Calu3 (cell line): Measurements from ENCODE around the gene ZDHHC21. TPM values are rescaled to one million over a fixed set of nuclear protein-coding genes. Genes with fewer than 3 reads are reported as not detected.

Experiments
- BruUV-seq: library from RNA; stranded (reverse); fragments of 400-500 nt; replicated peaks from 2 replicates; lab custom pipeline; 2021; lab: Mats Ljungman, UMichigan
- CTCF ChIA-PET: fragments of 300-600 bp; sonication (Branson Sonifier 250); formaldehyde crosslinking; loops from one replicate; lab custom pipeline; 2022; ENCODE audit warnings: antibody characterized with exemption; lab: Charles Lee
- DNase-seq: peaks from one replicate; pipeline ENCODE4 v3.0.0; 2022
- H3K27ac Mint-ChIP-seq: one replicate; pipeline ENCODE4 v1.8.0; 2022; ENCODE audit warnings: mixed read lengths; ENCODE audit not compliant: unreplicated experiment
- H3K27me3 Mint-ChIP-seq: one replicate; pipeline ENCODE4 v1.8.0; 2022; ENCODE audit warnings: mixed read lengths; ENCODE audit not compliant: unreplicated experiment
- H3K36me3 Mint-ChIP-seq: one replicate; pipeline ENCODE4 v1.8.0; 2022; ENCODE audit warnings: mild to moderate bottlenecking, moderate library complexity, mixed read lengths; ENCODE audit not compliant: insufficient read depth, unreplicated experiment
- H3K4me1 Mint-ChIP-seq: one replicate; pipeline ENCODE4 v1.8.0; 2022; ENCODE audit warnings: mild to moderate bottlenecking, low read depth, mixed read lengths; ENCODE audit not compliant: unreplicated experiment
- H3K4me3 Mint-ChIP-seq: one replicate; pipeline ENCODE4 v1.8.0; 2022; ENCODE audit warnings: mild to moderate bottlenecking, low read depth, moderate library complexity, mixed read lengths; ENCODE audit not compliant: unreplicated experiment
- H3K9me3 Mint-ChIP-seq: one replicate; pipeline ENCODE4 v1.8.0; 2022; ENCODE audit warnings: low read depth, mixed read lengths; ENCODE audit not compliant: unreplicated experiment
- intact Hi-C: fragments of 100-400 bp; cut with micrococcal nuclease; formaldehyde crosslinking; loops from one replicate; pipeline ENCODE4 v1.10.0; 2022; ENCODE audit not compliant: unreplicated experiment
- total RNA-seq: library from RNA; stranded (reverse); gene quantifications from 2 replicates; pipeline ENCODE4 v1.2.3, GENCODE V29; 2022
- TF ChIP-seq, protein P1 (sequence below): fragments of 200-600 bp; IDR thresholded peaks from one replicate; pipeline ENCODE4 v1.8.0; 2022; ENCODE audit warnings: antibody characterized with exemption; ENCODE audit not compliant: unreplicated experiment

The ZDHHC21 gene
- total RNA-seq, 1 experiment from 2014 or later, result 10.6 TPM

DNA sequence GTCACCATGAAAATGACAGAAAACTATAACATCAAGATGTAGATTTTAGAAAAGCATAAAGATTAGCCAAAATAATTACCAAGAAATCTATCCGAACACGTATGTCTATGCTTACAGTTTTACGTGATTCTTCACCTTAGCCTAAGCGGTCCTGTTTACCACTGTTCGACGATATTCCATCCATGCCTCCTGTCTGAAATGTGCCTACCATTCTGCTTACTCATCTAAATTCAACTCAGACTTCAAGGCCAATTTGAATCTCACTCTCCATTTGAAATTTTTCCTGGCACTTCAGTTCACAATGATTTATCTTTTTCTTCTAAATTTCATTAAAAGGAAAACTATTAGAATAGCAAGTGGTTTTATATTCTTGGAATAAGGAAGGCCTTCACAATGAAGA is 15.4 kb downstream of the ZDHHC21 start:
- no TSS peak for BruUV-seq
- no peaks in the 10 kb centered on the region for H3K27me3 Mint-ChIP-seq

DNA sequence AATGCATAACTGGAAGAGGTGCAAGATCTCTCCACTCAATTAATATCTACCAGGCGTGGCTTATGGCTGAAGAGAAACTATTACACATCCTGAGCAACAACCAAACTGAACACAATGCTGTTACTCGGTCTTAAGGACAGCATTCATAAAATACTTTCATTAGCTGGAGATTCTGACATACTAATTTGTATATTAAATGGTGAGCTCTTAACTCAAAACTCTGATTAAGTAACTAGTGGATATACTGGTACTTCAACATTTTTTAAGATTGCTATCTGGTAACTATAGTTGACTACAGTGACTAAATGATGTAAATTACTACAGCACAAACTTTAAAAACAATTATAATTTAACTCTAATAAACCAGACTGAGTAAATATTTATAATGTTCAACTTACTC is 15.8 kb downstream of the ZDHHC21 start:
- H3K36me3 Mint-ChIP-seq, result no peaks in the 10 kb centered on the region
- TF ChIP-seq, protein P1, sequence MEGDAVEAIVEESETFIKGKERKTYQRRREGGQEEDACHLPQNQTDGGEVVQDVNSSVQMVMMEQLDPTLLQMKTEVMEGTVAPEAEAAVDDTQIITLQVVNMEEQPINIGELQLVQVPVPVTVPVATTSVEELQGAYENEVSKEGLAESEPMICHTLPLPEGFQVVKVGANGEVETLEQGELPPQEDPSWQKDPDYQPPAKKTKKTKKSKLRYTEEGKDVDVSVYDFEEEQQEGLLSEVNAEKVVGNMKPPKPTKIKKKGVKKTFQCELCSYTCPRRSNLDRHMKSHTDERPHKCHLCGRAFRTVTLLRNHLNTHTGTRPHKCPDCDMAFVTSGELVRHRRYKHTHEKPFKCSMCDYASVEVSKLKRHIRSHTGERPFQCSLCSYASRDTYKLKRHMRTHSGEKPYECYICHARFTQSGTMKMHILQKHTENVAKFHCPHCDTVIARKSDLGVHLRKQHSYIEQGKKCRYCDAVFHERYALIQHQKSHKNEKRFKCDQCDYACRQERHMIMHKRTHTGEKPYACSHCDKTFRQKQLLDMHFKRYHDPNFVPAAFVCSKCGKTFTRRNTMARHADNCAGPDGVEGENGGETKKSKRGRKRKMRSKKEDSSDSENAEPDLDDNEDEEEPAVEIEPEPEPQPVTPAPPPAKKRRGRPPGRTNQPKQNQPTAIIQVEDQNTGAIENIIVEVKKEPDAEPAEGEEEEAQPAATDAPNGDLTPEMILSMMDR, result no peak
- H3K27ac Mint-ChIP-seq, result no peak overlapping the region
- H3K4me3 Mint-ChIP-seq, result no peak overlapping the region
- no peaks in the 10 kb centered on the region for H3K4me1 Mint-ChIP-seq
- intact Hi-C loops, result no loop called here
- H3K9me3 Mint-ChIP-seq, result no peaks in the 10 kb centered on the region
- BruUV-seq, result no TSS peak
- no peaks in the 10 kb centered on the region for H3K27me3 Mint-ChIP-seq
- DNase-seq, result no peak
- CTCF ChIA-PET, result no interaction called here

More for the DNA sequence above, 15.4 kb downstream of the ZDHHC21 start:
- Mint-ChIP-seq H3K27ac (no peak overlapping the region), H3K4me1 (no peaks in the 10 kb centered on the region), H3K9me3 (no peaks in the 10 kb centered on the region), H3K36me3 (no peaks in the 10 kb centered on the region), H3K4me3 (no peak overlapping the region)
- TF ChIP-seq, protein P1, result no peak
- DNase-seq, result no peak
- CTCF ChIA-PET, result no interaction called here
- intact Hi-C loops, result no loop called here

DNA sequence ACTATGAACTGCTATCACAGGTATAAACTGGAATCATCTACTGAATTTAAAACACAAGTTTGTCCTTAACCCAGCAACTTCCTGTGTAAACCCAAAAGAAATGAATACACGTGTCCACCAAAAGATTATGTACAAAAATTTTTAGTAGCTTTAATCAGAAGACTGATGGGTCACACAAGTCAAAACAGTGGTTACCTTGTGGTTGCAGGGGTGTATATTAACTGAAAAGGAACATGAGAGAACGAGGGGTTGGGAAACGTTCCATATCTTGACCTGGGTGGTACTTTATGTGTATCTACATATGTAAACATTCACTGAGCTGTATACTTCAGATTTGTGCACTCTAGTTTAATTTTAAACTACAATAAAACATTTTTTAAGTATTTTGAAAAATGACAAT is 18.6 kb downstream of the ZDHHC21 start:
- Mint-ChIP-seq H3K36me3 (no peaks in the 10 kb centered on the region), H3K4me1 (no peaks in the 10 kb centered on the region), H3K27me3 (no peaks in the 10 kb centered on the region), H3K9me3 (no peaks in the 10 kb centered on the region), H3K4me3 (no peak overlapping the region), H3K27ac (no peak overlapping the region)
- intact Hi-C loops, result no loop called here
- CTCF ChIA-PET, result no interaction called here
- TF ChIP-seq, protein P1, result no peak
- no peak for DNase-seq
- BruUV-seq, result no TSS peak

DNA sequence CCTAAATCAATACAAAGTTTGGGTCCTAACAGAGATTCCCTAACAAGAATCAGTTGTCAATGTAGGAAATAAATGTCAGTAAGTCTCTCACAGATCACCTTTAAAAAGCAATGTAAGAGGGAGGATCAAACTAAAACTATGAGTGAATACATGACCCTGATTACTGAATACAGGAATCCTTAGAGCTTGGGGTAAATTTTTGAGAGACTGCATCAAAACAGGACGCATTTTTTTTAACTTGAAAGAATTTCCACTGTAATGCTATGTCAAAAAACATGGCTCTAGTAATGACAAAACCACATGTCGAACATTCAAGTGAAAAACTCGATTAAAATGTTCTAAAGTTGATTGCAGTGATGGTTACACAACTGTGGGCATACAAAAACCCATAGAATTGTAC is 21.9 kb downstream of the ZDHHC21 start:
- Mint-ChIP-seq H3K36me3 (no peaks in the 10 kb centered on the region), H3K27ac (no peak overlapping the region), H3K9me3 (no peaks in the 10 kb centered on the region), H3K4me1 (no peaks in the 10 kb centered on the region), H3K27me3 (no peaks in the 10 kb centered on the region), H3K4me3 (no peak overlapping the region)
- intact Hi-C loops, result no loop called here
- no peak for DNase-seq
- CTCF ChIA-PET, result no interaction called here
- BruUV-seq, result no TSS peak
- TF ChIP-seq, protein P1, result no peak
